Measurements from ENCODE around the gene GEMIN7.
A peak's percentile ranks its signal among the peaks of the same experiment; 100 is the strongest.

GEMIN7 gene, protein sequence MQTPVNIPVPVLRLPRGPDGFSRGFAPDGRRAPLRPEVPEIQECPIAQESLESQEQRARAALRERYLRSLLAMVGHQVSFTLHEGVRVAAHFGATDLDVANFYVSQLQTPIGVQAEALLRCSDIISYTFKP

DNA sequence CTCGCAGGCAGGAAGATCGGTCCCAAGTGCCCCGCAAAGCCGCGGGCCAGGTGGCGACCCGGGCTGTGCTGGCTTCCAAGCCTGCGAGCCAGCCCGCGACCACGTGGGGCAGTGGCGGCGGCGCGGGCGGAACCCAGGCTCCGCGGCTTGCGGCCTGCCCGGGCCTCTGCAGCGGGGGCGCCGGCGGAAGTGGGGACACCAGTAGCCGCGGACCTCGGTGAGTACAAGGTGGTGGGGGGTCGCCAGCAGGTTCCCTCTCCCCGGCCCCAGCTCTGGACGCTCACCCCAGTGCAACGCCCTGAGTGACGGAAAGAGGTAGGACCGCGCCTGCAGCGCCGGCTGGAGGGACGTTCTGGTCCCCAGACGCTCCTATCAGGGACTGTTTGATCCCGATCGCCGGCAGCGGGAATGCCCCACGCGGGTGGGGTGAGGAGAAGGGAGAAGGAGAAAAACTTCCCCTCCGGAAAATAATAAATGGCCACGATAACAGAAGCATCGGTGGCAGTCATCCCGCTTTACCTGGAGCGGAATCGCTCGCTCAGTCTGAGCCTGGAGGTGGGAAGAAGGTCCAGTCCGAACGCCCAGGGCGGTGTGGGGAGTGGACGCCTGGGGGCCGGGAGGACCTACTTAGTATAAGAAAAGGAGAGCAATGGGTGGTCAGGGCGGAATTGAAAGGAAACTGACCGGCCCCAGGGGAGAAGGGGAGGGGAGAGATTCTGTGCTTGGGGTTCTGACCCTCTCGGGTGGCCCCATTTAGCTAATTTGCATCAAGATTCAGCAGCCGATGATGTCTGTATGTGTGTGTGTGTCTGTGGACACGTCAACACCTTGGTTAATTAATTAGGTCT is at the start of gene GEMIN7:
TSS of gene GEMIN7 (plus strand) at position 198 of the 848 bp plus-strand sequence. CDS start 10,855 bp downstream, outside the sequence.
- DNase-seq = peak in 12 of 14 donors; percentile 33 to 82 (median 62)

DNA sequence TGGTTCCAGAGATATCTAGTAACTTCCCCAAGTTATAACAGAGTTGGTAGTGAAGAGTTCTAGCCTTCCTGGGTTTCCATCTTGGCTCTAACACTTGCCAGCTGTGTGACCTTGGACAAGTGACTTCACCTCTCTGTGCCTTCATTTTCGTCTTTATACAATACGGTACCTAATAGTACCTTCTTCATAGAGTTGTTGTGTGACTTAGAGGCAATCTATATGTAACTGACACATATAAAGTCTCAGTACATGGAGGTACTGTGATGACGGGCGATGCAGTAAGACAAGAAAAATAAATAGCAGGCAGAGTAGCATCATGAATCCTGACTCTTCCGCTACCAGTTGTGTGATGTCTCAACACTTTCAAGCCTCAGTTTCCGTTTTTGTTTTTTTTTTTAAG is 48.2 kb upstream of the GEMIN7 start:
- no peak for DNase-seq

DNA sequence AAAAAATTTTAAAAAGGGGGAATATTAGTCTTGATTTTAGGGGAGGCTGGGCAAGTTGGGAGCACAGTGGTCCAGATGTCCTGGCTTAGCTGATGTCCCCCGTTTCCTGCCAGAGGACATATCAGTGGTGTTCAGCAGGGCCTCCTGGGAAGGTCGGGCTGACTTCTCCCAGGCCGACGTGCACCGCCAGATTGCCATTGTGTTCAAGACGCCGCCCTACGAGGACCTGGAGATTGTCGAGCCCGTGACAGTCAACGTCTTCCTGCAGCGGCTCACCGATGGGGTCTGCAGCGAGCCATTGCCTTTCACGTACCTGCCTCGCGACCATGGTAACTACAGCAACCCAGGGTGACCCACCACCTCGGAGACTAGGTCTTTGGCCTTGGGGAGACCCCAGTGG is 46.6 kb upstream of the GEMIN7 start:
- DNase-seq = no peak

GRCh38 chr19:45035755-45036154 is 43.3 kb upstream of the GEMIN7 start:
- no peak for DNase-seq

- no peak for DNase-seq
Observed at GRCh38 chr19:45037393-45038169, 41.5 kb upstream of the GEMIN7 start.

GRCh38 chr19:45038931-45039893 is 39.8 kb upstream of the GEMIN7 start, which contains the start of gene CLASRP:
TSS of gene CLASRP (plus strand) at chr19:45039045. CDS start at chr19:45040213, 1,168 bp downstream.
- peak in 13 of 14 donors; percentile 59 to 91 (median 83) for DNase-seq

DNA sequence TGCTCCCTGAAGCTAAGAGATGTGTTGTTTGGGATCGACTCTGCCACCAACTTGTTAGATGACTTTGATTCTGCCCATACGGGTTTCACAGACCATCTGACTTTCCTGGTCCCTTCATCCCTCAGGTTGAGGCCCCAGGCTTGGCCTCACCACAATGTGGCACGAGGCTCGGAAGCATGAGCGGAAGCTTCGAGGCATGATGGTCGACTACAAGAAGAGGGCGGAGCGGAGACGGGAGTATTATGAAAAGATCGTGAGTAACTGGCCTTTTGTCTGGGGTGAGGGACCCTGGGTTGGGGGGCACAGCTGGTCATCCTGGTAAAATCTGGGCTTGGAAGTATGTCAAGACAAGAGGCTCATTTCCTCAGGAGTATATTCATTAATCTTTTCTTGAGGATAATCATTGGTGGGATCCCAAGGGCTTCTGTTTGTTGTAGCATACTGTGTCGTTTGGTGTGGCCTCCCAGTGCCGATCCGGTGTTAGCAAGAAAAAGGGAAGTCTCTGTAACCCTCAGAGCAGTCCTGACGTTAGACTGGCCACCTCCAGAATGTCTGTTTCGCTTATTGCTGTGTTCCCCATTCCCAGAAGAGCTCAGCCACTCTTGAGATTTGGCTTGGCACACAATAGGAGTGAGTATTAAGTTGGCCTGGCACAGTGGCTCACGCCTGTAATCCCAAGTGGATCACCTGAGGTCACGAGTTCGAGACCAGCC is 38.8 kb upstream of the GEMIN7 start:
- DNase-seq = no peak

GRCh38 chr19:45041125-45041524 is 37.9 kb upstream of the GEMIN7 start:
- no peak for DNase-seq

DNA sequence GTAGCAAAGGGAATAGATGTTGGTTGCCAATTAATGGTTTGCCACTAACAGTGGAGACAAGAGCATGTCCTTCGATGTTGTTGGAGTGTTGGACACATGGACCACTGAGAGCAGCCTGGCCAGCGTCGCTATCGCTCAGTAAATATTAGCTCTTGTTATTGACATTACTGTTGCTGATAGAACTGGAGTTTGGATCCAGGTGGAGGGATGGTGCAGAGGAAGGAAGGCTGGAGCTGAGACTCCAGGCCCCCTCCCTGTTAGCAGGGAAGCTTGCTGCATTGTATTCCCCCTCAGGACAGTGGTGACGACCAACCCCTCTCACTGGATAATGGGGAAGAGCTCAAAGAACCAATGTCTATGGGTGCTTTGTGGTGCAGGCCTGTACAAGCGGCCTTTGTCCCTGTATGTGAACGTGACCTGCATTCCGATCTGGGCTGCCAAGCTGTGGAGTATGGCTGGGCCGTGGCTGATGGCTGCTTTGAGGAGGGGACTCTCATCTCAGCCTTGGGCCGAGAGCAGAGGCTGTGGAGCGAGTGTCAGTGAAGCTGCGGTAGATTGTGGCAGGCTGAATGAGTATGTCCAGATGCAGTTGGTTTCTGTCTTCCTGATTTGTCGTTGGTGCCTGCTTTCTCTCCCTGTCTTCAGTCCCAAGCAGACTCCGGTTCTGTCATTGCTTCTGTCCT is 33.2 kb upstream of the GEMIN7 start:
- peak in 13 of 14 donors; percentile 9 to 85 (median 73) for DNase-seq

DNA sequence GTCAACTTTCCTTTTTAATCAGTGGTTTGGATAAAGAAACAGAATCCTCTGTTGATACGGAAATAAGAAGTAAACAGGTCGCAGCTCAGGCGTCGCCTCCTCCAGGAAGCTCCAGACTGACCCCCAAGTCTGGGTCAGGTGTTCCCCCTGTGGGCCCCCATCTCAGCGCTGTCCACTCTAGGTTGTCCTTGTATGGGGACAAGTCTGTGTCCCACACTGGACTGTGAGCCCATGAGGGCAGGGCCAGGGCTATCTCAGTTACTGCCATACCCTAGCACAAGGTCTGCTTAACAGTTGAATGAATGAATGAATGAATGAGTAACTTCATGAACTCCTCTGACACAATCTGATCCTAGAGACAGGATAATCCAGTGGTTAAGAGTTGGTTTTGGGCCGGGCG is 32.7 kb upstream of the GEMIN7 start:
- peak in 1 of 14 donors; percentile 41 for DNase-seq

DNA sequence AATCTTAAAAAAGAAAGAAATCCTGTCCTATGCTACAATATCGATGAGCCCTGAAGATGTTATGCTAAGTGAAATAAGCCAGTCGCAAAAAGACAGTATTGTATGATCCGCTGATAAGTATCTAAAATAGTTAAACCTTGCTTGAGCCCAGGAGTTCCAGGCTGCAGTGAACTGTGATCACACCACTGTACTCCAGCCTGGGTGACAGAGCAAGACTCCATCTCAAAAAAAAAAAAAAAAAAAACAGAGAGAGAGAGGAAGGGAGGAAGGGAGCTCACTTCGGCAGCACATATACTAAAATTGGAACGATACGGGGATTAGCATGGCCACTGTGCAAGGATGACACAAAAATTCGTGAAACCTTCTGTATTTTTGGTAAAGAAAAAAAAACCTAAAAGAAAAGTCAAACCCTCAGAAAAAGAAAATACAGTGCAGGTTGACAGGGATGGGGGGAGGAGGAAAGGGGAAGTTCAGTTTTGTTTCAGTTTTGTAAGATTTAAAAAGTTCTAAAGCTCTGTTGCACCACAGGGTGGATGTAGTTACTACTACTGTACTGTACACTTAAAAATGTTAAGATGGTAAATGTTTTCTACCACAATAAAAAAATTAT is 31.8 kb upstream of the GEMIN7 start:
- no peak for DNase-seq

GRCh38 chr19:45049073-45049736 is 29.9 kb upstream of the GEMIN7 start:
- DNase-seq = peak in 11 of 14 donors; percentile 2 to 53 (median 43)

DNA sequence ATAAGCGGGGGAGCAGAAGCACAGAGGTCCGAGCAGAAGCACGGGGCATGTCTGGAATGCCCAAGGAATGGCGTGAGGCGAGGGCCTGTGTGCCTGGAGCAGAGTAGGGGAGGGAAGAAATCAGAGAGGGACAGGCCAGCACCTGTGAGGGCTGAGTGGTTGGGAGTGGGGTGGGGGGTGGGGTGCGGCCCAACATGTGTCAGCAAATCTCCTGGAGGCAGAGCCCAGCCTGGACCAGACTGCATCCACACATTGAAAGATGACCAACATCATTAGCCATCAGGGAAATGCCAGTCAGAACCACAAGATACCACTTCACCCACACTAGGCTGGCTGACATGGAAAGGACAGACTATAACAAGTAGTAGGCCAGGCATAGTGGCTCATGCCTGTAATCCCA is 29.0 kb upstream of the GEMIN7 start:
- DNase-seq = no peak

DNA sequence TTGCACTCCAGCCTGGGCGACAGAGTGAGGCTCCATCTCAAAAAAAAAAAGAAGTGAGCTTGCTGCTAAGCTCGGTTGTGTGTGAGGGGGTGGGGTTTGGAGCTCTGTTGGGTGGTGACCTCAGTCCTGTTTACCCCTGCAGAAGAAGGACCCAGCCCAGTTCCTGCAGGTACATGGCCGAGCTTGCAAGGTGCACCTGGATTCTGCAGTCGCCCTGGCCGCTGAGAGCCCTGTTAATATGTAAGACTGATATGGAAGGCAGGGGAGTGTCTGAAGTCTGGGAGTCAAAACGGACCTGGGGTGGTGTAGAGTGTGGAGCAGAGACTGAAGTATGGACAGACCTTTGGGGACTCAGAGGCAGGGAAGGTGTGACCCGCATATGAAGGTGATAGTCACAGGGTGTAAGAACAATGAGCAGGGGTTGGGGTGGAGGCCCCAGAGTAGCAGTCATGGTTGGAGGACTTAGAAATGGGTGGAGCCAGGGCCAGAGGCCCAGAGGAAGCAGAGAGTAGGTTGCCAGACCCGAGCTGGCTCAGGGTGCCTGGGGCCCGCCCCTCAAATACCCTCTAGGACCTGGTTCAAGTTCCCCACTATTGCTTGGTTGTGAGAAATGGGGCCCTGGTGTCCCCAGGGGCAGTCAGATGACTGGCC is 27.0 kb upstream of the GEMIN7 start:
- DNase-seq = no peak

DNA sequence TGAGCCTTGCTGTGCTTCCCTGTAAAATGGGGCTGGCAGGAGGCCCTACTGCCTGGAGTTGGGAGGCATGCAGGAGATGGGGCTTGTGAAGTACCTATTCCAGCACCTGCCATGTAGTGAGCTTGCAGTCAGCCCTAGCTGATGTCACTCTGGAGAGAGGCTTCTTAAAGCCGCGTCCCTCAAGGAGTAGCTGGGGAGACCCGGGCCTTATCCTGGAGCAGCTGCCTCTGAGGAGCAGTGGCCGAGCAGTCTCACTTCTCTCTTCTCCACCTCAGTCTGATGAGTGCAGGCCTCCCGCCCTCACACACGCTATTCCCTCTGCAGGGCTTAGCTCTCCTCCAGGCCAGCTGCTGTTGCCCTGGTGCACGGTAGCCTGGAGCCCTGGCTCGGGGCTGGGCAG is 22.2 kb upstream of the GEMIN7 start:
- DNase-seq = no peak

DNA sequence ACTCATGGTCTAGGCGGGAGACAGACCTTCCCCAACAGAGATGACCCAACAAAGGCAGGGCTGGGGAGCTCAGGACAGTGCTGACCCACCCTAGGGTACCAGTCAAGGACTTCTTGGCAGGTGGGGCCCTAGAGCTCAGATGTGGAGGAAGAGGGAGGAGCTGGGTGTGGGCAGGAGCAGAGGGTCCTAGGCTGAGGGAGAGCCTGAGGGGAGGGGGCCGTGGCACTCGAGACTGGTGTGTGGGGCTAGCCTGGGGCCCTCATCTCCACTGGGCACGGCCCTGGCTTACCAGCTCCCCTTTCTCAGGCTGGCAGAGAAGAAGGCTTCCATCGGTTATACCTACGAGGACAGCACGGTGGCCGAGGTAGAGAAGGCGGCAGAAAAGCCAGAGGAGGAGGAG is 21.6 kb upstream of the GEMIN7 start:
- DNase-seq = no peak

DNA sequence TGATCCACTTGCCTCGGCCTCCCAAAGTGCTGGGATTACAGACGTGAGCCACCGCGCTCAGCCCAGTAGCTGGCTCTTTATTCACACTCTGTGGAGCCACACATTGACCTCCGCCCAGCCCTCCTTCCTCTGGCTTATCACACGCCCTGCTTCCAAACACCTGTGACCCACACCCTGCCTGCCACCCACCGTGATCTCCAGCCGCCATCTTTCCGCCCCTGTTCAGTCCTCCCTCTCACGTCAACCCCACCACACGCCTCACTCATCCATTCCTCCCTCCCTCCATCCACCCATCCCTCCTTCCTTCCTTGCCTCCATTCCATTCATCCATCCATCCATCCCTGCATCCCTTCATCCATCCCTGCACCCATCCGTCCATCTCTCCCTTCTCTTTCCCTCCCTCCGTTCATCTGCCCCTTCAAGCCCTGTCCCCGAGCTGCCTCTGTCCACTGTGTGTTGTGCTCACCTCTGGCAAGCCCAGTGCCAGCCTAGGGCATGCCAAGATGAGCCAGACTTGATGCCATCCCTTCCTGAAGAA is 20.4 kb upstream of the GEMIN7 start:
- no peak for DNase-seq

DNA sequence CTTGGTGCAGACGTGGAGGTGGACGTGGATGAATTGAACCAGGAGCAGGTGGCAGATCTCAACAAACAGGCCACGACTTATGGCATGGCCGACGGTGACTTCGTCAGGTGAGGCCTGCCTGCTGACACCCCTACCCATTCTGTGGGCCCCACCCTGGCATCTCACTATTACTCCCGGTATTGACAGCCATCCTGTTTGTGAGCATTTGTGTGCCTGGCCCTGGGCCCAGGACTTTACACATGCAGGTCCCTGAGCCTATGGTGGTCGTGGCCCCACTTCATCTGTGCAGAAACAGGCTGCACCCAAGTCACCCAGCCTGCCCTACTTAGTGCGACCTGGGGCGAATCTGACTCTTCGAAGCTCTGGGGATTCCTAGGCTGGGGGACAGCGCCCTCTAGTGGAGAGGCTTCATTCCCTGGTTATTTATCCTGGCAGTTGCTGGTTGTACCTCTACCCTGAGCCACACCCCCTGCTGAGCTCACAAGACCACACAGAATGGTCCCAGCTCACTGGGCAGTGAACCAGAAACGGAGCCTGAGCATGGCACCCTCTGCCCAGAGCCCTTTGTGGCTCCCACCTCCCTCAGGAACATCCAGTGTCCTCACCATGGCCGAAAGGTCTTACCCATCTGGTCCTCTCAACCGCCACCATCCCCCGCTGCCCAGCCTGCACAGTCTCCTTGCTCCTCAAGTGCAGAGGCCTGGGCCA is 19.6 kb upstream of the GEMIN7 start:
- DNase-seq = peak in 13 of 14 donors; percentile 5 to 75 (median 50)
